Kidney epithelial cell (primary cell): ENCODE data around the gene FBXL22. TPM values are rescaled to one million over a fixed set of nuclear protein-coding genes. Genes with fewer than 3 reads are reported as not detected.
A peak's percentile ranks its signal among the peaks of the same experiment; 100 is the strongest.

Source experiments
- DNase-seq: peaks from one replicate; pipeline ENCODE4 v3.0.0-alpha.2; 2010; ENCODE audit warnings: low read depth
- H3K27me3 ChIP-seq: 2 replicates; pipeline ENCODE4 v1.6.0; 2011; ENCODE audit warnings: low read length; ENCODE audit not compliant: control insufficient read depth, insufficient read depth
- H3K36me3 ChIP-seq: 2 replicates; pipeline ENCODE4 v1.5.1; 2011; ENCODE audit warnings: low read length; ENCODE audit not compliant: control insufficient read depth, insufficient read depth
- H3K4me3 ChIP-seq: 2 replicates; pipeline ENCODE4 v1.5.1; 2011; ENCODE audit warnings: low read depth, mild to moderate bottlenecking, control low read depth, low read length
- total RNA-seq: library from RNA; depleted of rRNA; stranded (reverse); fragments of >200 nt; gene quantifications from 2 replicates; pipeline ENCODE4 v1.2.3, GENCODE V29; 2015
- TF ChIP-seq, protein P1 (sequence below): IDR thresholded peaks from 2 replicates; pipeline ENCODE4 v1.5.1; 2011; ENCODE audit warnings: mild to moderate bottlenecking, moderate library complexity, low read length, control low read depth, inconsistent platforms; ENCODE audit not compliant: insufficient read depth, poor library complexity, severe bottlenecking

The FBXL22 gene
- total RNA-seq, 1 donor from 2014 or later: 0.21 TPM

GRCh38 chr15:63598473-63599400 is 1.6 kb downstream of the FBXL22 start:
- Histone ChIP-seq H3K36me3 (no peaks in the 10 kb centered on the region), H3K4me3 (no peak overlapping the region), H3K27me3 (no peaks in the 10 kb centered on the region)
- DNase-seq: no peak
- TF ChIP-seq, protein P1, sequence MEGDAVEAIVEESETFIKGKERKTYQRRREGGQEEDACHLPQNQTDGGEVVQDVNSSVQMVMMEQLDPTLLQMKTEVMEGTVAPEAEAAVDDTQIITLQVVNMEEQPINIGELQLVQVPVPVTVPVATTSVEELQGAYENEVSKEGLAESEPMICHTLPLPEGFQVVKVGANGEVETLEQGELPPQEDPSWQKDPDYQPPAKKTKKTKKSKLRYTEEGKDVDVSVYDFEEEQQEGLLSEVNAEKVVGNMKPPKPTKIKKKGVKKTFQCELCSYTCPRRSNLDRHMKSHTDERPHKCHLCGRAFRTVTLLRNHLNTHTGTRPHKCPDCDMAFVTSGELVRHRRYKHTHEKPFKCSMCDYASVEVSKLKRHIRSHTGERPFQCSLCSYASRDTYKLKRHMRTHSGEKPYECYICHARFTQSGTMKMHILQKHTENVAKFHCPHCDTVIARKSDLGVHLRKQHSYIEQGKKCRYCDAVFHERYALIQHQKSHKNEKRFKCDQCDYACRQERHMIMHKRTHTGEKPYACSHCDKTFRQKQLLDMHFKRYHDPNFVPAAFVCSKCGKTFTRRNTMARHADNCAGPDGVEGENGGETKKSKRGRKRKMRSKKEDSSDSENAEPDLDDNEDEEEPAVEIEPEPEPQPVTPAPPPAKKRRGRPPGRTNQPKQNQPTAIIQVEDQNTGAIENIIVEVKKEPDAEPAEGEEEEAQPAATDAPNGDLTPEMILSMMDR: no peak

DNA sequence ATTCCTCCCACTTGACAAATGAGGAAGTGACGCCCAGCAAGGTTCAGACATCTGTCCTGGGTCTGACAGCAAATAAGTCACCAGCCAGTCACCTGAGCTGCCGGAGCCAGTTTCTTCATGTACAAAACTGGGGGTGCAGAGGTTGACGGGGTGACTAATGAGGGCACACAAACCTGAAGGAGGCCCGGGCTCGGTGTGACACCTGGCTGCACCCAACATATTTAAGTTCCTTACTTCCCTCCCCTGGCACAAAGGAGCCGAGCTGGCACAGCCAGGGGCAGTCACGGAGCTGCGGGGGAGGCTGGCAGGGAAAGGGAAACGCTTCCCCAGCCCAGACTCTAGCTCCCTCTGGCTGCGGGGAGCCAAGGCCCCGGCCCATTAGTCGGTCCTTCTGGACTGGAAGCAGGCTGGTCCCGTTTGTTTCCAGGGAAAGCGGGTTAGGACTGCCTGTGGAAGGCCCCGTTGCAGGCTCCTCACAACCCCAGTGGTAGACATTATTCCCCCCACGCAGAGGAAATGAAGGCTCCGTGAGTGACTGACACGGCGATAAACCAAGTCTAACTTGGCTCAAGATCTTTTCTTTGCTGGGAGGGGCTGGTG is 2.3 kb downstream of the FBXL22 start:
- TF ChIP-seq, protein P1: peak; percentile 80

GRCh38 chr15:63600001-63600615 is 2.9 kb downstream of the FBXL22 start:
- TF ChIP-seq, protein P1: no peak
- H3K27me3 ChIP-seq: no peaks in the 10 kb centered on the region
- DNase-seq: no peak
- H3K4me3 ChIP-seq: peak overlapping the region; percentile 39
- H3K36me3 ChIP-seq: no peaks in the 10 kb centered on the region

More for the DNA sequence above, 2.3 kb downstream of the FBXL22 start:
- Histone ChIP-seq H3K36me3 (no peaks in the 10 kb centered on the region), H3K27me3 (no peaks in the 10 kb centered on the region), H3K4me3 (peak overlapping the region; percentile 3)
- no peak for DNase-seq

DNA sequence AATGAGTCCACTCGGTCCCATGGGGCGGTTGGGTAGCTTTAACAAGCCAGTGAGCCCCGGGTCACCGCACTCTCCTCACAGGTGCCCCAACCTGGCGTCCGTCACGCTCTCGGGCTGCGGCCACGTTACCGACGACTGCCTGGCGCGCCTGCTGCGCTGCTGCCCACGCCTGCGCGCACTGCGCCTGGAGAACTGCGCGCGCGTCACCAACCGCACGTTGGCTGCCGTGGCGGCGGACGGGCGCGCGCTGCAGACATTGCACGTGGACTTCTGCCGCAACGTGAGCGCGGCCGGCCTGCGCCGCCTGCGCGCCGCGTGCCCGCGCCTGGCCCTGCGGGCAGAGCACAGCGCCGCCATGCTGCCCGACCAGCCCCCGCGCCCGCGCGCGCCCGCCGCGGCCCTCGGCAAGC is 3.4 kb downstream of the FBXL22 start:
- Histone ChIP-seq H3K4me3 (peak overlapping the region; percentile 48), H3K36me3 (no peaks in the 10 kb centered on the region), H3K27me3 (no peaks in the 10 kb centered on the region)
- TF ChIP-seq, protein P1: no peak
- no peak for DNase-seq

- peak overlapping the region; percentile 48 for H3K4me3 ChIP-seq
- DNase-seq: no peak
- TF ChIP-seq, protein P1: no peak
Observed at GRCh38 chr15:63601026-63601703, 4.0 kb downstream of the FBXL22 start.

More at GRCh38 chr15:63601026-63601703, 4.0 kb downstream of the FBXL22 start:
- Histone ChIP-seq H3K36me3 (no peaks in the 10 kb centered on the region), H3K27me3 (no peaks in the 10 kb centered on the region)
